ENCODE measurements around the gene PIM3. TPM values are rescaled to one million over a fixed set of nuclear protein-coding genes. Genes with fewer than 3 reads are reported as not detected.

PIM3 gene
- total RNA-seq, 4 donors from 2014 or later, result 66.2 to 142 (median 105) TPM

GRCh38 chr22:49964136-49965090 is 3.8 kb downstream of the PIM3 start:
- Histone ChIP-seq H3K27me3 (no peaks in the 10 kb centered on the region), H3K9me3 (peaks cover 0 to 3% (median 0%) of the 10 kb centered on the region in 4 donors), H3K4me3 (peak overlapping the region in 2 of 4 donors; percentile 96 to 99), H3K27ac (peak overlapping the region; percentile 86 to 99 (median 98)), H3K36me3 (peaks cover 0 to 40% (median 0%) of the 10 kb centered on the region in 3 donors), H3K4me1 (peaks cover 0 to 65% (median 42%) of the 10 kb centered on the region in 4 donors)
- peak in 2 of 3 donors; percentile 45 to 51 for DNase-seq
- no peak for TF ChIP-seq CTCF (IDR thresholded peaks at IDR 0.05)
- TF ChIP-seq POLR2A (IDR thresholded peaks at IDR 0.05), result no peak

- no peak overlapping the region for H3K4me3 ChIP-seq
- H3K27ac ChIP-seq, result peak overlapping the region; percentile 75 to 86 (median 76)
- no peak for TF ChIP-seq CTCF (IDR thresholded peaks at IDR 0.05)
- no peak for TF ChIP-seq POLR2A (IDR thresholded peaks at IDR 0.05)
- no peaks in the 10 kb centered on the region for H3K27me3 ChIP-seq
- H3K9me3 ChIP-seq, result peaks cover 0 to 3% (median 0%) of the 10 kb centered on the region in 4 donors
- peaks cover 6 to 67% (median 41%) of the 10 kb centered on the region in 4 donors for H3K4me1 ChIP-seq
- H3K36me3 ChIP-seq, result peaks cover 0 to 40% (median 0%) of the 10 kb centered on the region in 3 donors
- peak in 2 of 3 donors; percentile 45 to 56 for DNase-seq
Measured at GRCh38 chr22:49965091-49966040, 4.8 kb downstream of the PIM3 start.

GRCh38 chr22:49966041-49966773 is 5.6 kb downstream of the PIM3 start:
- peaks cover 0 to 39% (median 0%) of the 10 kb centered on the region in 3 donors for H3K36me3 ChIP-seq
- DNase-seq, result peak in 1 of 3 donors; percentile 49
- TF ChIP-seq POLR2A (IDR thresholded peaks at IDR 0.05) (no peak), CTCF (IDR thresholded peaks at IDR 0.05) (no peak)
- H3K27ac ChIP-seq, result peak overlapping the region; percentile 75 to 86 (median 76)
- H3K4me3 ChIP-seq, result no peak overlapping the region
- no peaks in the 10 kb centered on the region for H3K9me3 ChIP-seq
- peaks cover 7 to 74% (median 46%) of the 10 kb centered on the region in 4 donors for H3K4me1 ChIP-seq
- H3K27me3 ChIP-seq, result no peaks in the 10 kb centered on the region

- Histone ChIP-seq H3K9me3 (no peaks in the 10 kb centered on the region), H3K4me1 (peaks cover 14 to 81% (median 53%) of the 10 kb centered on the region in 4 donors), H3K36me3 (peaks cover 0 to 31% (median 0%) of the 10 kb centered on the region in 3 donors), H3K27me3 (no peaks in the 10 kb centered on the region), H3K4me3 (peak overlapping the region; percentile 1 to 18 (median 10)), H3K27ac (peak overlapping the region; percentile 75 to 86 (median 76))
- DNase-seq, result peak; percentile 54 to 66 (median 56)
- no peak for TF ChIP-seq POLR2A (IDR thresholded peaks at IDR 0.05)
- no peak for TF ChIP-seq CTCF (IDR thresholded peaks at IDR 0.05)
Measured at GRCh38 chr22:49966774-49967705, 6.5 kb downstream of the PIM3 start.

Measured in Peyer's patch (tissue), 4 donors.